Skeletal muscle cell (primary cell): ENCODE results near the gene ARL5B.

ENCODE experiments used
- DNase-seq: peaks from one replicate; pipeline ENCODE4 v3.0.0-alpha.2; 2010; ENCODE audit warnings: low read depth
- H3K4me3 ChIP-seq: 2 replicates; pipeline ENCODE4 v1.5.1; 2011; ENCODE audit warnings: low read depth, mild to moderate bottlenecking, control low read depth, low read length, moderate library complexity

Gene ARL5B

GRCh38 chr10:18656724-18657123 is 2.5 kb upstream of the ARL5B start:
- no peak overlapping the region for H3K4me3 ChIP-seq
- no peak for DNase-seq

GRCh38 chr10:18658271-18659124 is 733 bp upstream of the ARL5B start:
- no peak for DNase-seq
- H3K4me3 ChIP-seq = peak overlapping the region; percentile 96

GRCh38 chr10:18659819-18660535 is 746 bp downstream of the ARL5B start:
- peak overlapping the region; percentile 96 for H3K4me3 ChIP-seq
- no peak for DNase-seq

- H3K4me3 ChIP-seq = peak overlapping the region; percentile 96
- no peak for DNase-seq
Measured at GRCh38 chr10:18660816-18661431, 1.7 kb downstream of the ARL5B start.

GRCh38 chr10:18664841-18665478 is 5.7 kb downstream of the ARL5B start:
- no peak for DNase-seq
- no peak overlapping the region for H3K4me3 ChIP-seq

- no peak overlapping the region for H3K4me3 ChIP-seq
- DNase-seq = no peak
Measured at GRCh38 chr10:18665815-18666558, 6.8 kb downstream of the ARL5B start.

GRCh38 chr10:18666810-18667209 is 7.6 kb downstream of the ARL5B start:
- H3K4me3 ChIP-seq = no peak overlapping the region
- DNase-seq = peak; percentile 39

- DNase-seq = no peak
Measured at GRCh38 chr10:18668026-18668425, 8.8 kb downstream of the ARL5B start.

GRCh38 chr10:18675086-18675801 is 16.0 kb downstream of the ARL5B start:
- no peak for DNase-seq
- H3K4me3 ChIP-seq = no peak overlapping the region

More at GRCh38 chr10:18668026-18668425, 8.8 kb downstream of the ARL5B start:
- no peak overlapping the region for H3K4me3 ChIP-seq

- H3K4me3 ChIP-seq = no peak overlapping the region
- no peak for DNase-seq
Measured at GRCh38 chr10:18680754-18681153, 21.5 kb downstream of the ARL5B start.

GRCh38 chr10:18681366-18681765 is 22.1 kb downstream of the ARL5B start:
- H3K4me3 ChIP-seq = no peak overlapping the region
- DNase-seq = peak; percentile 36

GRCh38 chr10:18681971-18682411 is 22.8 kb downstream of the ARL5B start:
- H3K4me3 ChIP-seq = no peak overlapping the region
- DNase-seq = no peak

- H3K4me3 ChIP-seq = no peak overlapping the region
- DNase-seq = peak; percentile 35
Measured at GRCh38 chr10:18683427-18683826, 24.2 kb downstream of the ARL5B start.

GRCh38 chr10:18684416-18684815 is 25.2 kb downstream of the ARL5B start:
- no peak overlapping the region for H3K4me3 ChIP-seq
- no peak for DNase-seq

GRCh38 chr10:18684953-18685352 is 25.7 kb downstream of the ARL5B start:
- H3K4me3 ChIP-seq = no peak overlapping the region
- no peak for DNase-seq

GRCh38 chr10:18685555-18685954 is 26.3 kb downstream of the ARL5B start:
- no peak for DNase-seq
- H3K4me3 ChIP-seq = no peak overlapping the region

GRCh38 chr10:18687195-18687594 is 28.0 kb downstream of the ARL5B start:
- H3K4me3 ChIP-seq = no peak overlapping the region
- no peak for DNase-seq

GRCh38 chr10:18687706-18688105 is 28.5 kb downstream of the ARL5B start:
- no peak overlapping the region for H3K4me3 ChIP-seq
- no peak for DNase-seq

GRCh38 chr10:18689498-18689897 is 30.3 kb downstream of the ARL5B start:
- H3K4me3 ChIP-seq = no peak overlapping the region
- DNase-seq = no peak
